Measurements from ENCODE around the gene TMEM150A. TPM values are rescaled to one million over a fixed set of nuclear protein-coding genes. Genes with fewer than 3 reads are reported as not detected.

TMEM150A gene
- total RNA-seq, 2 experiments from 2014 or later = 0.92 to 1.1 TPM

DNA sequence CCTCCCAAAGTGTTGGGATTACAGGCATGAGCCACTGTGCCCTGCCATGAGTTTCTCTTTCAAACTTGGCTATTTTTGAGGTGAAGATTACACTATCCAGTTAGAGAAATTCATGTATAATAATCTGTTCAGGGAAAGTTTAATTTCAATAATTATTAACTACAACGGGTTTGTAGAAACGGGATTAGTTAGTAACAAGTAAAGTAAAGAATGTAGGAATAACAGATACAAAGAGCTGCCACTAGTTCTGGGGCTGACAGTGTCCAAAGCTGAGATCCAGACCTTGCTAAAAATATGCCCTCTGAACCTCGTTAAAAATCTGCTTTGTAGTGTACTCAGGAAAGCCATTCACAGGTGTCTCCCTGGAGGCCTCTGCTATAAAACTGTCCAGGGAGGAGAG, 48.6 kb upstream of the TMEM150A start:
- Histone ChIP-seq H3K27ac (ENCODE audit: low read depth, low read length, poor library complexity, severe bottlenecking) (no peak overlapping the region), H3K79me2 (ENCODE audit: insufficient read depth, low read depth, low read length) (no peaks in the 10 kb centered on the region), H3K4me2 (ENCODE audit: low read length) (no peak overlapping the region), H3K36me3 (ENCODE audit: insufficient read depth, low read length) (peaks cover 82% of the 10 kb centered on the region), H4K20me1 (ENCODE audit: insufficient read depth, low read length) (no peaks in the 10 kb centered on the region), H3K9me2 (ENCODE audit: insufficient read depth, low read length) (no peaks in the 10 kb centered on the region), H3K4me3 (ENCODE audit: low read depth, low read length, poor library complexity, severe bottlenecking) (no peak overlapping the region), H3K9me3 (ENCODE audit: low read length) (no peaks in the 10 kb centered on the region), H3K4me1 (ENCODE audit: insufficient read depth, low read length, poor library complexity, severe bottlenecking) (no peaks in the 10 kb centered on the region), H2AFZ (ENCODE audit: low read length) (no peak overlapping the region)
- intact Hi-C loops (cut with micrococcal nuclease; ENCODE audit: unreplicated experiment) = no loop called here
- ChIA-PET CTCF (ENCODE audit: unreplicated experiment) (interaction anchor here (0.9 kb wide), 1 partner anchor 14 kb away, joined by 4 read pairs; no protein-coding TSS in a partner anchor), POLR2A (interaction anchor here (0.5 kb wide), 1 partner anchor 20 kb away, joined by 3 read pairs; no protein-coding TSS in a partner anchor)
- no peak for DNase-seq (ENCODE audit: low spot score)
- TF ChIP-seq EZH2phosphoT487 (IDR thresholded peaks at IDR 0.05; ENCODE audit: borderline replicate concordance, low read depth, low read length) = no peak
- TF ChIP-seq, protein P1, sequence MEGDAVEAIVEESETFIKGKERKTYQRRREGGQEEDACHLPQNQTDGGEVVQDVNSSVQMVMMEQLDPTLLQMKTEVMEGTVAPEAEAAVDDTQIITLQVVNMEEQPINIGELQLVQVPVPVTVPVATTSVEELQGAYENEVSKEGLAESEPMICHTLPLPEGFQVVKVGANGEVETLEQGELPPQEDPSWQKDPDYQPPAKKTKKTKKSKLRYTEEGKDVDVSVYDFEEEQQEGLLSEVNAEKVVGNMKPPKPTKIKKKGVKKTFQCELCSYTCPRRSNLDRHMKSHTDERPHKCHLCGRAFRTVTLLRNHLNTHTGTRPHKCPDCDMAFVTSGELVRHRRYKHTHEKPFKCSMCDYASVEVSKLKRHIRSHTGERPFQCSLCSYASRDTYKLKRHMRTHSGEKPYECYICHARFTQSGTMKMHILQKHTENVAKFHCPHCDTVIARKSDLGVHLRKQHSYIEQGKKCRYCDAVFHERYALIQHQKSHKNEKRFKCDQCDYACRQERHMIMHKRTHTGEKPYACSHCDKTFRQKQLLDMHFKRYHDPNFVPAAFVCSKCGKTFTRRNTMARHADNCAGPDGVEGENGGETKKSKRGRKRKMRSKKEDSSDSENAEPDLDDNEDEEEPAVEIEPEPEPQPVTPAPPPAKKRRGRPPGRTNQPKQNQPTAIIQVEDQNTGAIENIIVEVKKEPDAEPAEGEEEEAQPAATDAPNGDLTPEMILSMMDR (conservative IDR thresholded peaks at IDR 0.05; ENCODE audit: low read length) = no peak
- BruUV-seq (replicated peaks) = no TSS peak

DNA sequence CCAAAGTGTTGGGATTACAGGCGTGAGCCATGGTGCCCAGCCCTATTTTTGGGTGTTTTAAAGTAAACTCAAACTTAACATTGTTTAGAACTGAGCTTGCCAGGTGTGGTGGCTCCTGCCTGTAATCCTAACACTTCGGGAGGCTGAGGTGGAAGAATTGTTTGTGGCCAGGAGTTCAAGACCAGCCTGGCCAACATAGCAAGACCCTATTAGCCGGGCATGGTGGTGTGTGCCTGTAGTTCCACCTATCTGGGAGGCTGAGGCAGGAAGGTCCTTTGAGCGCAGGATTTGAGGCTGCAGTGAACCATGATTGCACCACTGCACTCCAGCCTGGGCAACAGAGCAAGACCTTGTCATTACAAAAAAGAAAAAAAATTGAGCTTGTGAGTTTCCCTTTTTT, 48.0 kb upstream of the TMEM150A start:
- Histone ChIP-seq H2AFZ (ENCODE audit: low read length) (no peak overlapping the region), H3K4me1 (ENCODE audit: insufficient read depth, low read length, poor library complexity, severe bottlenecking) (no peaks in the 10 kb centered on the region), H3K4me2 (ENCODE audit: low read length) (no peak overlapping the region), H3K9me2 (ENCODE audit: insufficient read depth, low read length) (no peaks in the 10 kb centered on the region), H3K79me2 (ENCODE audit: insufficient read depth, low read depth, low read length) (no peaks in the 10 kb centered on the region), H3K4me3 (ENCODE audit: low read depth, low read length, poor library complexity, severe bottlenecking) (no peak overlapping the region), H3K27ac (ENCODE audit: low read depth, low read length, poor library complexity, severe bottlenecking) (no peak overlapping the region), H3K9me3 (ENCODE audit: low read length) (no peaks in the 10 kb centered on the region), H3K36me3 (ENCODE audit: insufficient read depth, low read length) (peaks cover 88% of the 10 kb centered on the region), H4K20me1 (ENCODE audit: insufficient read depth, low read length) (no peaks in the 10 kb centered on the region)
- ChIA-PET POLR2A (no interaction called here), CTCF (ENCODE audit: unreplicated experiment) (interaction anchor here (0.9 kb wide), 1 partner anchor 13 kb away, joined by 4 read pairs; no protein-coding TSS in a partner anchor)
- intact Hi-C loops (cut with micrococcal nuclease; ENCODE audit: unreplicated experiment) = no loop called here
- TF ChIP-seq EZH2phosphoT487 (IDR thresholded peaks at IDR 0.05; ENCODE audit: borderline replicate concordance, low read depth, low read length) = no peak
- TF ChIP-seq, protein P1 (conservative IDR thresholded peaks at IDR 0.05; ENCODE audit: low read length) = no peak
- BruUV-seq (replicated peaks) = no TSS peak
- no peak for DNase-seq (ENCODE audit: low spot score)

All from OCI-LY7 (cell line).